GM19452 (cell line): Measurements from ENCODE around the gene WDHD1.
"Not testable (repeated sequence)": the region's sequence is repeated elsewhere in the genome, so short reads cannot be mapped to it uniquely, and the experiment has no call there.

Experiments
- ATAC-seq: cut with Tn5 transposase; IDR thresholded peaks from one replicate; pipeline ENCODE4 v1.9.1; 2021; ENCODE audit not compliant: unreplicated experiment

WDHD1 gene

GRCh38 chr14:54908973-54909372 is 117.9 kb downstream of the WDHD1 start:
- ATAC-seq = not testable (repeated sequence)

- ATAC-seq = no peak
Measured at GRCh38 chr14:54908190-54908589, 118.7 kb downstream of the WDHD1 start.

DNA sequence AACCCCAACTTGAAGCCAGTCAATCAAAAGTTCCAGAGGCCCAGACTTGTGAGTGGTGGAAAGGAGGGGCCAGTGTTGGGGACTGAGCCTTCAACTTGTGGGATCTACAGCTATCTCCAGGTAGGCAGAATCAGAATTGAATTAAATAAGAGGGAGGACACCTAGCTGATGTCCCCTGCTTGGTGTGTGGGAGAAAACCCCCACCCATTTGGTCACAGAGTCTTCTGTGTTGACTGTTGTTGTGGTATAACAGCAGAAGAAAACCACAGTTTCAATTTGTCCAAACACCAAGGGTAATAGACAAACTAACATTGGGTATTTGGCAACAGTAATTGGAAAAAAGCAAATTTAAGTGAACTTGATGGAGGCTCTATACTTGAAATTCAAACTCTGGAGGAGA is 120.8 kb downstream of the WDHD1 start:
- no peak for ATAC-seq

- ATAC-seq = peak; percentile 81
Measured at GRCh38 chr14:54902521-54903420, 124.1 kb downstream of the WDHD1 start, which contains the start of gene GCH1. TSS of gene GCH1 (minus strand) at chr14:54902826. CDS start at chr14:54902663, 163 bp downstream.

- ATAC-seq = peak; percentile 56
Measured at GRCh38 chr14:54902143-54902520, 124.8 kb downstream of the WDHD1 start.

DNA sequence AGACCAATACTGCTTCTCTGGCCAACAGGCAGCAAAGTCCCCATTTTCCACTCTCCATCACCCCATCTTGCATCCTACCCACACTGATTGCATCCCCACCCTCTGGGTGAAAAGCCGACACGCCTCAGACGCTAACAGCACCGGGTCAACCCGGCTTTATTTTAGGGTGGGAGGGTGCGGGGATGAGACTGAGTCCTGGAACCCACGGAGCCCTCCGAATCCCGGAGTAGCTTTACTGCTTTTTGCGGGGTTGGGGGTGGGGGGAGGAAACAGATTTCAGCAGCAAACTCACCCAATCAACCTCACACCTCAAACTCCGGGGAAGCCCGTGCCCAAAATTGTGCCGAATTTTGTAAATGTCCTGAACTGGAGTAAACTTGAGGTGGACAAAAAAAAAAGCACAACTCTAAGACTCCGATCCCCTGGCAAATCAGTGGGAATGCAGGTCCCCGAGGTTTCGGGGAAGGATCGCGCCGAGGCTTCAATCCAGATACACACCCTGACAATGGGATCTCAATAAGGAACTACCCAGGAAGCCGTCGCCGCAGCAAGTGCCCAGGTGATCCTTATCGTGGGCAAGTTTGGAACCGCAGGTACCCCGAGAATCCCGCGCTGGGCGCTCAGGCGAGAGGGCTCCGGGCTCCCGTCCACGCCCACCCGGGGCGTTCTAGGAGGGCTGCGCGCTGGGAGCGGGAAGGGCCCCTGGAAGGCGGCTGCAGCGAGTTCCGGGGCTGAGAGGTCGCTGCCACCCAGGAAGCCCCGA is 125.3 kb downstream of the WDHD1 start:
- no peak for ATAC-seq

GRCh38 chr14:54899573-54899972 is 127.3 kb downstream of the WDHD1 start:
- ATAC-seq = no peak

DNA sequence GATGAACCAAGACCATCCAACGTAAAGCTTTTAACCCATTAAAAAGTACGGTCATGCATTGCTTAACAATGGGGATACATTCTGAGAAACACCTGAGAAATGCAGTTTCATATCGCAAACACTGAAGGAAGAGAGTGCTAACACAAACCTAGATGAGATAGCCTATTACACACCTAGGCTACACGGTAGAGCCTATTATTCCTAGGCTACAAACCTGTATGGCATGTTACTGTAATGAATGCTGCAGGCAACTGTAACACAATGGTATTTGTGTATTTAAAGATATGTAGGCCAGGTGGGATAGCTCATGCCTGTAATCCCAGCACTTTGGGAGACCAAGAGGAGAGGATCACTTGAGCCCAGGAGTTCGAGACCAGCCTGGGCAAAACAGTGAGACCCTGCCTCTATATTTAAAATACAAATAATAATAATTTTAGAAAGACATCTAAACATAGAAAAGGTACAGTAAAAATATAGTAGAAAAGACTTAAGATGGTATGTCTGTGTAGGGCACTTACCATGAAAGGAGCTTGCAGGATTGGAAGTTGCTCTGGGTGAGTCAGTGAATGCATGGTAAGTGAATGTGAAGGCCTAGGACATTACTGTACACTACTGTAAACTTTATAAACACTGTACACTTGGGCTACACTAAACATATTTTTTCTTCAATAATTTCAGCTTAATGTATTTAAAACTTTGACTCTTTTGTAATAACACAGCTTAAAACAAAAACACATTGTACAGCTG is 128.9 kb downstream of the WDHD1 start:
- not testable (repeated sequence) for ATAC-seq

- no peak for ATAC-seq
Measured at GRCh38 chr14:54895683-54896082, 131.2 kb downstream of the WDHD1 start.

- ATAC-seq = no peak
Measured at GRCh38 chr14:54894995-54895394, 131.9 kb downstream of the WDHD1 start.

DNA sequence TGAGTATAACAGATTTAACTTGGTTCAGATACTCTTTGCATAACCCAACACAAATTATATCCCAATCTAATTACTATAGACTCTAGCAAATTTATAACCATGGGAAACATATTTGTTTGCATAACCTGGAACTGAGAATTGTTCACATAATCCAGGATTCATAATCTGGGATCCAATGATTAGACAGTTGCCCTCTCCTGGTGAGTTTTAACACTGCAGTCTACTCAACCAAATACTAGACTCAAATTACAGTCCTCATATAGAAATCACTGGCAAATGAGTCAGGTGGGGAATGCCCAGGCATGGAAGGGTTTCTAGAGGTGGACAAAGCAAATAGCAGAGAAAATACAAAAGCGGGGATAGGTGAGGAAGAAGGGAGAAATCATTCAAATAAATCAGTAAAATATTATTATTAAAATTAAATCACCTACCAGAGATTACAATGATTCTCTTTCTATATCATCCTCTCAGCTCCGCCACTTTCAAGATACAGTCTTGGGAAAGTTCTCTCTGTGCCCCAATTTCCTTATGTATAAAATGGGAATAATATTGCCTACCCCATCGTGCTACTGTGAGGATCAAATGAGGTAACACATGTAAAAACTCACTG is 133.6 kb downstream of the WDHD1 start:
- ATAC-seq = no peak

- ATAC-seq = no peak
Measured at GRCh38 chr14:54891471-54892245, 135.2 kb downstream of the WDHD1 start.

DNA sequence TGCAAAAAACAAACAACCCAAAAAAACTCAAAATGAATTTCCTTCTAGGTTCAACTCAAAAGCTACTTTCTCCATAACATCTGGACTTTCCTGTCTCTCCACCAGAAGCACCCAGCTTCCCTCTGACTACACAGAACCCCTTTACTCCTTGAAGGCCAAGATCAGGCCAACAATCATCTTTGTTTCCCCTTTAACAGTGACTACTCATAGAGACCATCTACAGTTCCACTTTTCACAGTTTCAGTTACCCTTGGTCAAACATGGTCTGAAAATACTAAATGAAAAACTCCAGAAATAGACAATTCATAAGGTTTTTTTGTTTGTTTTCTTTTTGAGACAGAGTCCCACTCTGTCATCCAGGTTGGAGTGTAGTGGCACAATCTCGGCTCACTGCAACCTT is 136.1 kb downstream of the WDHD1 start:
- ATAC-seq = peak; percentile 69

GRCh38 chr14:54889919-54890318 is 137.0 kb downstream of the WDHD1 start:
- ATAC-seq = no peak
